ENCODE data around the gene ZNF805. TPM values are rescaled to one million over a fixed set of nuclear protein-coding genes. Genes with fewer than 3 reads are reported as not detected.
A peak's percentile ranks its signal among the peaks of the same experiment; 100 is the strongest.
"Not testable (repeated sequence)": the region's sequence is repeated elsewhere in the genome, so short reads cannot be mapped to it uniquely, and the experiment has no call there.

ZNF805 gene
- total and polyA plus RNA-seq, 2 donors from 2014 or later, result 0.82 to 17.3 TPM

DNA sequence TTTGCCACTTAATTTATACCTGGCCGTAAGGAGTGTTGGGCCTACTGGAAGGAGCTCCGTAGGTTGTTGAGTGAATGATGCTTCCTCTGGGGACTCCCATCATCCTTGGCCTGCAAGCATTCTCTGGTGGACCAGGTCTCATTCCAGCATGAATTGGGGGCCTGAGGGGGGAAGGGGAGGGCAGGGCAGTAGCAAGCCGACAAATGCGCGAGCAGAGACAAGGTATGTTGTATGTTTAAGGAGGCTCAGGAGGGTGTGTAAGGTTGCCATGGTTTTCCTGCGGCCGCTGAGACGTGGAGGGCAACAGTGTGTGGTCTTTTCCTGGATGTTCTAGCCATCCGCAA is 48.4 kb upstream of the ZNF805 start:
- Histone ChIP-seq H3K4me3 (ENCODE audit: low read length in 3 of 3) (peak overlapping the region; percentile 73 to 96 (median 82)), H3K27ac (ENCODE audit: low read depth in 2 of 2, low read length in 2 of 2) (peak overlapping the region; percentile 83 to 85), H3K9ac (ENCODE audit: low read length in 3 of 3) (peak overlapping the region; percentile 80 to 95 (median 88)), H3K4me1 (ENCODE audit: control insufficient read depth in 2 of 3, insufficient read depth in 2 of 3, low read depth in 1 of 3, low read length in 3 of 3) (peaks cover 6 to 20% (median 10%) of the 10 kb centered on the region in 3 donors), H3K36me3 (ENCODE audit: control insufficient read depth in 2 of 3, insufficient read depth in 3 of 3, low read length in 3 of 3) (peaks cover 12 to 34% (median 29%) of the 10 kb centered on the region in 3 donors), H3K27me3 (ENCODE audit: control insufficient read depth, insufficient read depth, low read length) (no peaks in the 10 kb centered on the region), H3K9me3 (ENCODE audit: control insufficient read depth in 2 of 3, insufficient read depth in 1 of 3, low read length in 3 of 3) (no peaks in the 10 kb centered on the region)
- peak in 4 of 5 donors; percentile 41 to 53 (median 46) for DNase-seq
- intact Hi-C loops (cut with DNase I), result no loop called here
- no peak for TF ChIP-seq CTCF (IDR thresholded peaks at IDR 0.05; ENCODE audit: borderline replicate concordance, extremely low read depth, insufficient read depth)
- no peak for FAIRE-seq

DNA sequence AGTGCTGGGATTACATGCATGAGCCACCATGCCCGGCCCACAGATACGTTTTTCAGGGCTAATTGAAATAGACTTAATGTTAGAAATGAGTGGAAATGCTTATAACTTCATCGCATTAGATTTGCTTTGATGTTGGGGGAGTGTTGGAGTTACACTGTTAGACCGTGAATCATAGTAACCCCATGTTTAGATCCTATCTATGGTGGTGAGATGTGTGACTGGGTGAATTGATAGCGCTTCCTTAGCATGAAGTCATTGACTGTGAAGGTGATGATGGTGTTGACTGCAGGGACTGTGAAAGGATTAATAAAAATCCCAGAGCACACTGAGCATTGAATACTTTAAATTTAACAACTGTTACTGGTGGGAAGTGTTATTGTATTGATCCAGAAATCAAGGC is 47.4 kb upstream of the ZNF805 start:
- TF ChIP-seq CTCF (IDR thresholded peaks at IDR 0.05; ENCODE audit: borderline replicate concordance, extremely low read depth, insufficient read depth), result no peak
- Histone ChIP-seq H3K4me1 (ENCODE audit: control insufficient read depth in 2 of 3, insufficient read depth in 2 of 3, low read depth in 1 of 3, low read length in 3 of 3) (peaks cover 6 to 20% (median 10%) of the 10 kb centered on the region in 3 donors), H3K4me3 (ENCODE audit: low read length in 3 of 3) (peak overlapping the region; percentile 73 to 96 (median 82)), H3K27ac (ENCODE audit: low read depth in 2 of 2, low read length in 2 of 2) (no peak overlapping the region), H3K36me3 (ENCODE audit: control insufficient read depth in 2 of 3, insufficient read depth in 3 of 3, low read length in 3 of 3) (peaks cover 12 to 34% (median 29%) of the 10 kb centered on the region in 3 donors), H3K9me3 (ENCODE audit: control insufficient read depth in 2 of 3, insufficient read depth in 1 of 3, low read length in 3 of 3) (no peaks in the 10 kb centered on the region), H3K9ac (ENCODE audit: low read length in 3 of 3) (no peak overlapping the region), H3K27me3 (ENCODE audit: control insufficient read depth, insufficient read depth, low read length) (no peaks in the 10 kb centered on the region)
- FAIRE-seq, result no peak
- no peak for DNase-seq
- intact Hi-C loops (cut with DNase I), result no loop called here

GRCh38 chr19:57197874-57198273 is 42.6 kb upstream of the ZNF805 start:
- H3K27ac ChIP-seq (ENCODE audit: low read depth in 2 of 2, low read length in 2 of 2); H3K9me3 ChIP-seq (ENCODE audit: control insufficient read depth in 2 of 3, insufficient read depth in 1 of 3, low read length in 3 of 3); intact Hi-C loops (cut with DNase I); H3K4me1 ChIP-seq (ENCODE audit: control insufficient read depth in 2 of 3, insufficient read depth in 2 of 3, low read depth in 1 of 3, low read length in 3 of 3); DNase-seq; FAIRE-seq; H3K4me3 ChIP-seq (ENCODE audit: low read length in 3 of 3); H3K27me3 ChIP-seq (ENCODE audit: control insufficient read depth, insufficient read depth, low read length); H3K9ac ChIP-seq (ENCODE audit: low read length in 3 of 3): not testable (repeated sequence)
- H3K36me3 ChIP-seq (ENCODE audit: control insufficient read depth in 2 of 3, insufficient read depth in 3 of 3, low read length in 3 of 3), result peaks cover 12 to 40% (median 31%) of the 10 kb centered on the region in 3 donors

- H3K9me3 ChIP-seq (ENCODE audit: control insufficient read depth in 2 of 3, insufficient read depth in 1 of 3, low read length in 3 of 3), result no peaks in the 10 kb centered on the region
- FAIRE-seq, result no peak
Measured at GRCh38 chr19:57202160-57202559, 38.3 kb upstream of the ZNF805 start.

More at GRCh38 chr19:57202160-57202559, 38.3 kb upstream of the ZNF805 start:
- no peaks in the 10 kb centered on the region for H3K4me1 ChIP-seq (ENCODE audit: control insufficient read depth in 2 of 3, insufficient read depth in 2 of 3, low read depth in 1 of 3, low read length in 3 of 3)
- H3K4me3 ChIP-seq (ENCODE audit: low read length in 3 of 3), result no peak overlapping the region
- intact Hi-C loops (cut with DNase I), result no loop called here
- no peaks in the 10 kb centered on the region for H3K27me3 ChIP-seq (ENCODE audit: control insufficient read depth, insufficient read depth, low read length)
- TF ChIP-seq CTCF (IDR thresholded peaks at IDR 0.05; ENCODE audit: borderline replicate concordance, extremely low read depth, insufficient read depth), result no peak
- H3K9ac ChIP-seq (ENCODE audit: low read length in 3 of 3), result no peak overlapping the region
- DNase-seq, result no peak
- peaks cover 3 to 21% (median 16%) of the 10 kb centered on the region in 3 donors for H3K36me3 ChIP-seq (ENCODE audit: control insufficient read depth in 2 of 3, insufficient read depth in 3 of 3, low read length in 3 of 3)
- H3K27ac ChIP-seq (ENCODE audit: low read depth in 2 of 2, low read length in 2 of 2), result no peak overlapping the region

All from kidney (tissue), 14 donors.